EH (cell line): ENCODE data around the gene YWHAB.

Experiments
- DNase-seq: peaks from one replicate; pipeline ENCODE4 v3.0.0-alpha.2; 2015; ENCODE audit warnings: low read depth

Gene YWHAB

GRCh38 chr20:44955270-44955669 lies 69.8 kb downstream of the YWHAB start:
- DNase-seq: no peak

DNA sequence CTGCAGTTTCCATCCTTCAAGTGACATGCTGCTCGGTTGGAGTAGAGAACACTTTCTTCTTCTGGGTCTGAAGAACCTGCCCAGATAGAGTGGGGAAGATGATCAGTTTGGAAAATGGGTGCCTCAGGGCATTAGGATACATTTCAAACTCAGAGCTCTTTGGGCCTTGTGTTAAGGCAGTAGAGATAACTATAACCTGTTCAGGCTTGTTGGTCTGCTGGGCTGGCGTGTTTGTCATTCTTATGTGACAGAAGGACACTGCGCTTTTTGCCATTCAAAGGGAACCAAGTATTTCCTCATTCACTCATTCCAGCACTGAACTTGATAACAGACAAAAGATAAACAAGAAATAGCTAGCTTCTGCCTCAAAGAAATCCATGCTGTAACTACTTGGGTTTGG lies 70.9 kb downstream of the YWHAB start:
- DNase-seq: no peak
